Kidney (tissue), 14 donors: ENCODE results near the gene PFDN1. TPM values are rescaled to one million over a fixed set of nuclear protein-coding genes. Genes with fewer than 3 reads are reported as not detected.

ENCODE experiments used
- DNase-seq, 5 donors: peaks; one replicate each; pipeline ENCODE4 v3.0.0-alpha.2; 2013 to 2020
- FAIRE-seq: peaks from 2 replicates; lab custom pipeline; 2012; peaks lifted over from hg19 to GRCh38; lab: Jason Lieb, UNC
- H3K27ac ChIP-seq, 2 donors: one replicate each; pipeline ENCODE4 v1.7.0; 2013; ENCODE audit warnings: low read depth in 2 of 2, low read length in 2 of 2, inconsistent platforms in 1 of 2
- H3K27me3 ChIP-seq: one replicate; pipeline ENCODE4 v1.7.1; 2013; ENCODE audit warnings: low read length, inconsistent platforms; ENCODE audit not compliant: control insufficient read depth, insufficient read depth
- H3K36me3 ChIP-seq, 3 donors: one replicate each; pipeline versions ENCODE4 v1.7.0 to v1.7.1; 2013; ENCODE audit warnings: low read length in 3 of 3, control low read depth in 1 of 3, inconsistent platforms in 1 of 3; ENCODE audit not compliant: insufficient read depth in 3 of 3, control insufficient read depth in 2 of 3
- H3K4me1 ChIP-seq, 3 donors: one replicate each; pipeline versions ENCODE4 v1.7.0 to v1.7.1; 2013; ENCODE audit warnings: low read length in 3 of 3, inconsistent platforms in 1 of 3, low read depth in 1 of 3; ENCODE audit not compliant: control insufficient read depth in 2 of 3, insufficient read depth in 2 of 3
- H3K4me3 ChIP-seq, 3 donors: one replicate each; pipeline versions ENCODE4 v1.7.0 to v1.8.1; 2013; ENCODE audit warnings: low read length in 3 of 3, control low read depth in 1 of 3, inconsistent platforms in 1 of 3
- H3K9ac ChIP-seq, 3 donors: one replicate each; pipeline versions ENCODE4 v1.7.0 to v1.7.1; 2013; ENCODE audit warnings: low read length in 3 of 3, control low read depth in 1 of 3, inconsistent platforms in 1 of 3
- H3K9me3 ChIP-seq, 3 donors: one replicate each; pipeline versions ENCODE4 v1.7.0 to v1.7.1; 2013; ENCODE audit warnings: low read length in 3 of 3, control low read depth in 1 of 3, inconsistent platforms in 1 of 3; ENCODE audit not compliant: control insufficient read depth in 2 of 3, insufficient read depth in 1 of 3
- CTCF ChIP-seq: IDR thresholded peaks from 3 replicates; pipeline ENCODE4 v1.5.1; 2012; ENCODE audit warnings: mild to moderate bottlenecking, moderate library complexity, borderline replicate concordance; ENCODE audit not compliant: insufficient read depth; ENCODE audit errors: extremely low read depth
- intact Hi-C: fragments of 100-400 bp; cut with DNase I; formaldehyde crosslinking; loops from one replicate; pipeline ENCODE4 v1.11.1; 2022
- polyA plus RNA-seq: library from polyadenylated mRNA; stranded (reverse); fragments of 350-450 nt; fragmentation: Illumina TruSeq; extraction: RNeasy Lipid Tissue Mini Kit (QIAGEN cat#74804); gene quantifications from one replicate; pipeline ENCODE4 v1.2.3, GENCODE V29; 2014; ENCODE audit warnings: low read depth, low replicate concordance; ENCODE audit not compliant: insufficient read depth
- total RNA-seq: library from RNA; stranded (reverse); fragmentation: NEBNext Ultra II Directional; extraction: Animal tissue kit (Norgen Biotek cat#: 25700); gene quantifications from one replicate; pipeline ENCODE4 v1.2.1, GENCODE V29; 2021
- donor health status: control.
- donor health status: control.
- donor health status: control.
- donor health status: control.
- donor health status: control.
- donor health status: DM: yes; HTN: yes; CAD: no.
- donor health status: Normal renal cell carcinoma (clear cell type).

PFDN1 gene
- total and polyA plus RNA-seq, 2 donors from 2014 or later, result 48.9 to 85.8 TPM

GRCh38 chr5:140340605-140341121 is 37.8 kb upstream of the PFDN1 start:
- FAIRE-seq (no peak), DNase-seq (no peak)
- intact Hi-C loops, result no loop called here
- TF ChIP-seq CTCF, result no peak
- Histone ChIP-seq H3K36me3 (peaks cover 2 to 5% (median 3%) of the 10 kb centered on the region in 3 donors), H3K9ac (no peak overlapping the region), H3K4me1 (peaks cover 0 to 12% (median 6%) of the 10 kb centered on the region in 3 donors), H3K27me3 (no peaks in the 10 kb centered on the region), H3K4me3 (no peak overlapping the region), H3K27ac (no peak overlapping the region), H3K9me3 (no peaks in the 10 kb centered on the region)

GRCh38 chr5:140339636-140340035 is 36.7 kb upstream of the PFDN1 start:
- peaks cover 2 to 5% (median 3%) of the 10 kb centered on the region in 3 donors for H3K36me3 ChIP-seq
- no peaks in the 10 kb centered on the region for H3K9me3 ChIP-seq
- H3K4me1 ChIP-seq, result peaks cover 0 to 6% (median 0%) of the 10 kb centered on the region in 3 donors
- no peak overlapping the region for H3K9ac ChIP-seq
- no peak for DNase-seq
- H3K4me3 ChIP-seq, result no peak overlapping the region
- TF ChIP-seq CTCF, result no peak
- H3K27ac ChIP-seq, result no peak overlapping the region
- intact Hi-C loops, result no loop called here
- FAIRE-seq, result no peak
- no peaks in the 10 kb centered on the region for H3K27me3 ChIP-seq

- H3K4me3 ChIP-seq, result no peak overlapping the region
- H3K9ac ChIP-seq, result no peak overlapping the region
- H3K4me1 ChIP-seq, result peaks cover 0 to 6% (median 0%) of the 10 kb centered on the region in 3 donors
- H3K27ac ChIP-seq, result no peak overlapping the region
- H3K9me3 ChIP-seq, result no peaks in the 10 kb centered on the region
- no peak for TF ChIP-seq CTCF
- peaks cover 2 to 5% (median 3%) of the 10 kb centered on the region in 3 donors for H3K36me3 ChIP-seq
- FAIRE-seq (no peak), DNase-seq (no peak)
- intact Hi-C loops, result no loop called here
- no peaks in the 10 kb centered on the region for H3K27me3 ChIP-seq
These were observed 36.0 kb upstream of the PFDN1 start for GRCh38 chr5:140338908-140339307.

- Histone ChIP-seq H3K27me3 (no peaks in the 10 kb centered on the region), H3K4me1 (peaks cover 0 to 4% (median 0%) of the 10 kb centered on the region in 3 donors), H3K4me3 (no peak overlapping the region), H3K9me3 (no peaks in the 10 kb centered on the region), H3K27ac (no peak overlapping the region), H3K36me3 (peaks cover 2 to 5% (median 3%) of the 10 kb centered on the region in 3 donors), H3K9ac (no peak overlapping the region)
- no peak for TF ChIP-seq CTCF
- FAIRE-seq, result no peak
- intact Hi-C loops, result no loop called here
- DNase-seq, result no peak
These were observed 35.4 kb upstream of the PFDN1 start for GRCh38 chr5:140338336-140338735.
